H9 (cell line): ENCODE results near the gene SUSD2. TPM values are rescaled to one million over a fixed set of nuclear protein-coding genes. Genes with fewer than 3 reads are reported as not detected.
"Not testable (repeated sequence)": the region's sequence is repeated elsewhere in the genome, so short reads cannot be mapped to it uniquely, and the experiment has no call there.

Experiments
- DNase-seq: peaks from one replicate; pipeline ENCODE4 v3.0.0-alpha.2; 2017
- H2AFZ ChIP-seq: one replicate; pipeline ENCODE4 v1.6.1; 2013; ENCODE audit warnings: mild to moderate bottlenecking, low read length, control low read depth, moderate library complexity
- H2AK5ac ChIP-seq: 2 replicates; pipeline ENCODE4 v1.6.1; 2013; ENCODE audit warnings: low read length, control low read depth, mixed read lengths; ENCODE audit not compliant: insufficient read length
- H2BK120ac ChIP-seq: one replicate; pipeline ENCODE4 v1.6.1; 2013; ENCODE audit warnings: low read depth, mild to moderate bottlenecking, low read length, control low read depth, inconsistent platforms; ENCODE audit not compliant: poor library complexity, severe bottlenecking
- H2BK12ac ChIP-seq: 2 replicates; pipeline ENCODE4 v1.6.1; 2013; ENCODE audit warnings: low read length, control low read depth, mixed read lengths, low read depth; ENCODE audit not compliant: insufficient read length
- H2BK15ac ChIP-seq: 2 replicates; pipeline ENCODE4 v1.6.1; 2013; ENCODE audit warnings: low read depth, low read length, control low read depth
- H2BK20ac ChIP-seq: one replicate; pipeline ENCODE4 v1.6.1; 2013; ENCODE audit warnings: low read depth, mild to moderate bottlenecking, low read length, control low read depth, inconsistent platforms; ENCODE audit not compliant: poor library complexity, severe bottlenecking
- H2BK5ac ChIP-seq: 2 replicates; pipeline ENCODE4 v1.6.1; 2013; ENCODE audit warnings: low read length, control low read depth, mixed read lengths; ENCODE audit not compliant: insufficient read length
- H3K14ac ChIP-seq: 2 replicates; pipeline ENCODE4 v1.6.1; 2013; ENCODE audit warnings: low read length, control low read depth; ENCODE audit not compliant: insufficient read depth
- H3K18ac ChIP-seq: 2 replicates; pipeline ENCODE4 v1.6.1; 2013; ENCODE audit warnings: low read depth, mild to moderate bottlenecking, mixed read lengths, low read length, control low read depth; ENCODE audit not compliant: insufficient read length
- H3K23ac ChIP-seq: 2 replicates; pipeline ENCODE4 v1.6.1; 2013; ENCODE audit warnings: low read length, control low read depth, mixed read lengths, low read depth; ENCODE audit not compliant: insufficient read length
- H3K23me2 ChIP-seq: 2 replicates; pipeline ENCODE4 v1.6.1; 2013; ENCODE audit warnings: low read depth, mild to moderate bottlenecking, mixed read lengths, low read length, control low read depth; ENCODE audit not compliant: insufficient read length, poor library complexity, severe bottlenecking
- H3K27ac ChIP-seq: 2 replicates; pipeline ENCODE4 v1.5.1; 2013; ENCODE audit warnings: low read length, control low read depth, mixed read lengths, low read depth; ENCODE audit not compliant: insufficient read length
- H3K27me3 ChIP-seq: 2 replicates; pipeline ENCODE4 v1.6.1; 2013; ENCODE audit warnings: low read length, control low read depth, inconsistent platforms; ENCODE audit not compliant: insufficient read depth
- H3K4ac ChIP-seq: 2 replicates; pipeline ENCODE4 v1.6.1; 2013; ENCODE audit warnings: low read depth, mild to moderate bottlenecking, control low read depth, inconsistent platforms, low read length, moderate library complexity
- H3K4me1 ChIP-seq: 2 replicates; pipeline ENCODE4 v1.6.1; 2013; ENCODE audit warnings: low read length, control low read depth, inconsistent platforms; ENCODE audit not compliant: insufficient read depth
- H3K4me2 ChIP-seq: 2 replicates; pipeline ENCODE4 v1.6.1; 2013; ENCODE audit warnings: low read length, control low read depth, mixed read lengths; ENCODE audit not compliant: insufficient read length, insufficient read depth
- H3K56ac ChIP-seq: 2 replicates; pipeline ENCODE4 v1.6.1; 2013; ENCODE audit warnings: low read depth, mild to moderate bottlenecking, mixed read lengths, low read length, control low read depth; ENCODE audit not compliant: insufficient read length
- H3K79me1 ChIP-seq: 2 replicates; pipeline ENCODE4 v1.6.1; 2013; ENCODE audit warnings: low read depth, mild to moderate bottlenecking, moderate library complexity, low read length, control low read depth, inconsistent platforms; ENCODE audit not compliant: insufficient read depth, poor library complexity, severe bottlenecking
- H3K79me2 ChIP-seq: 2 replicates; pipeline ENCODE4 v1.6.1; 2013; ENCODE audit warnings: low read length, control low read depth, inconsistent platforms; ENCODE audit not compliant: insufficient read depth
- H3K9ac ChIP-seq: 2 replicates; pipeline ENCODE4 v1.6.1; 2013; ENCODE audit warnings: low read length, control low read depth, mixed read lengths; ENCODE audit not compliant: insufficient read length; ENCODE audit errors: extremely low read depth
- H3K9me3 ChIP-seq: one replicate; pipeline ENCODE4 v1.6.1; 2013; ENCODE audit warnings: low read depth, low read length, inconsistent platforms; ENCODE audit not compliant: control insufficient read depth
- H3T11ph ChIP-seq: one replicate; pipeline ENCODE4 v1.6.1; 2013; ENCODE audit warnings: mild to moderate bottlenecking, low read length, control low read depth, inconsistent platforms
- H4K20me1 ChIP-seq: one replicate; pipeline ENCODE4 v1.6.1; 2013; ENCODE audit not compliant: control insufficient read depth, insufficient read length, insufficient read depth
- H4K5ac ChIP-seq: 2 replicates; pipeline ENCODE4 v1.6.1; 2013; ENCODE audit warnings: low read depth, mild to moderate bottlenecking, mixed read lengths, low read length, control low read depth; ENCODE audit not compliant: insufficient read length
- H4K8ac ChIP-seq: replicated peaks from 2 replicates; pipeline ENCODE4 v1.6.1; 2013; ENCODE audit warnings: low read length, control low read depth, mixed read lengths, low read depth; ENCODE audit not compliant: insufficient read length
- H4K91ac ChIP-seq: 2 replicates; pipeline ENCODE4 v1.6.1; 2013; ENCODE audit warnings: low read depth, mild to moderate bottlenecking, moderate library complexity, mixed read lengths, low read length, control low read depth; ENCODE audit not compliant: insufficient read length
- H3K27ac Mint-ChIP-seq, 3 experiments: 2 replicates in 2 of 3; 3 replicates in 1 of 3; pipeline ENCODE4 v1.8.0; 2020 to 2021; ENCODE audit warnings: mixed read lengths in 3 of 3, mild to moderate bottlenecking in 1 of 3, moderate library complexity in 1 of 3
- H3K27me3 Mint-ChIP-seq: 2 replicates; pipeline ENCODE4 v1.8.0; 2021; ENCODE audit warnings: low read depth, mild to moderate bottlenecking, moderate library complexity, mixed read lengths
- H3K36me3 Mint-ChIP-seq, 3 experiments: 2 replicates in 2 of 3; 3 replicates in 1 of 3; pipeline ENCODE4 v1.8.0; 2020 to 2021; ENCODE audit warnings: low read depth in 3 of 3, mixed read lengths in 3 of 3; ENCODE audit not compliant: insufficient read depth in 1 of 3
- H3K4me1 Mint-ChIP-seq, 2 experiments: 2 replicates each; pipeline ENCODE4 v1.8.0; 2020; ENCODE audit warnings: mixed read lengths in 2 of 2
- H3K4me3 Mint-ChIP-seq, 2 experiments: 2 replicates in 1 of 2; 3 replicates in 1 of 2; pipeline ENCODE4 v1.8.0; 2020 to 2021; ENCODE audit warnings: mild to moderate bottlenecking in 2 of 2, mixed read lengths in 2 of 2, moderate library complexity in 1 of 2
- H3K9me3 Mint-ChIP-seq, 2 experiments: 2 replicates in 1 of 2; 3 replicates in 1 of 2; pipeline ENCODE4 v1.8.0; 2020; ENCODE audit warnings: mild to moderate bottlenecking in 2 of 2, mixed read lengths in 2 of 2, moderate library complexity in 1 of 2
- WGBS: extraction: QIAGEN DNeasy Blood & Tissue Kit; methylation state at CpG from one replicate; pipeline ENCODE4 v1.1.7; 2013; ENCODE audit warnings: missing lambda C conversion rate, low lambda C conversion rate, mixed read lengths; ENCODE audit not compliant: insufficient read length; ENCODE audit errors: extremely low coverage; 5-methylcytosine and 5-hydroxymethylcytosine counted together
- total RNA-seq: library from RNA; stranded (reverse); gene quantifications from 2 replicates; pipeline ENCODE4 v1.2.1, GENCODE V29; 2021
- TF ChIP-seq, protein P1 (sequence below): fragments of 200-600 bp; sonication (generic); conservative IDR thresholded peaks from 3 replicates; pipeline ENCODE4 v1.8.0; 2021; ENCODE audit warnings: antibody characterized with exemption, mild to moderate bottlenecking

SUSD2 gene
- total RNA-seq, 1 experiment from 2014 or later, result 4.2 TPM

DNA sequence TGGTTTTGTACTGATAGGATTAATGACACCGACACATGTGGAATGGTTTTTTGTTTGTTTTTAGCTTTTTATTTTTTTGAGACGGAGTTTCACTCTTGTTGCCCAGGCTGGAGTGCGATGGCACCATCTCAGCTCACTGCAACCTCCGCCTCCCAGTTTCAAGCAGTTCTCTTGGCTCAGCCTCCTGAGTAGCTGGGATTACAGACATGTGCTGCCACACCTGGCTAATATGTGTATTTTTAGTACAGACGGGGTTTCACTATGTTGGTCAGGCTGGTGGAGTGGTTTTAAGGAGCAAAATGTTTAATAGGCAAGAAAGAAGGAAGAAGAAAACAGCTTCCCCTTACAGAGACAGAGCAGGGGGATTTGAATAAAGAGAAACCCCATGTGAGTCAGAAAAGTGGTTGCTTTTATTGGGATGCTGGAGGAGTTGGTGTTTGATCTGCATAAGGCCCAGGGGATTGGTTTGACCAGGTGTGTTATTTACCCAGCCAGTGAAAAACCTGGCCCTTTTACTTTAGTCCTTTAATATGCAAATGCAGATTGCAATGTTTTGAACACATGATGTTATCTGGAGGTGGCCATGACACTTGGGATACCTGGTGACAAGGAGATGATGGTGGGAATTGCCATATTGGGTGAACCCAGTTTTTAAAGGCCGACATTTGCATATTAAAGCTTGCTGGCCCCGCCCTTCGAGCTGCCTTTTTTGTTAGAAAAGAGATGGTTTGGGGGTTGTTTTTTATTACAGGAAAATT, 24.3 kb downstream of the SUSD2 start:
- Histone ChIP-seq H3K4me2 (no peak overlapping the region), H2BK20ac (no peak overlapping the region), H3K27ac (no peak overlapping the region), H3K14ac (no peak overlapping the region), H3K23me2 (no peaks in the 10 kb centered on the region), H3K9me3 (no peaks in the 10 kb centered on the region), H2AFZ (no peak overlapping the region), H4K5ac (no peak overlapping the region), H4K91ac (no peak overlapping the region), H3T11ph (no peak overlapping the region), H3K4me1 (no peaks in the 10 kb centered on the region; the same call in 1 of the 2 replicates), H3K9ac (no peak overlapping the region), H3K79me1 (no peaks in the 10 kb centered on the region), H2BK15ac (no peak overlapping the region), H2AK5ac (no peak overlapping the region), H2BK12ac (no peak overlapping the region), H2BK120ac (no peak overlapping the region), H3K18ac (no peak overlapping the region), H3K27me3 (no peaks in the 10 kb centered on the region), H3K56ac (no peak overlapping the region), H3K79me2 (no peaks in the 10 kb centered on the region), H2BK5ac (no peak overlapping the region), H3K4ac (no peak overlapping the region), H4K8ac (no peak overlapping the region), H4K20me1 (no peaks in the 10 kb centered on the region), H3K23ac (no peak overlapping the region)
- H3K27me3 Mint-ChIP-seq, result no peaks in the 10 kb centered on the region
- H3K4me3 Mint-ChIP-seq, result no peak overlapping the region
- H3K27ac Mint-ChIP-seq, result peak overlapping the region in 1 of 3 experiments; percentile 71; a peak in 2 of 7 replicates
- no peak for DNase-seq
- H3K9me3 Mint-ChIP-seq, result peaks cover 16 to 21% of the 10 kb centered on the region in 2 experiments
- peaks cover 0 to 23% (median 8%) of the 10 kb centered on the region in 3 experiments; a peak in 4 of 7 replicates for H3K36me3 Mint-ChIP-seq
- WGBS, result no CpG with 5 or more reads among the region's 8 CpGs
- peaks cover 25 to 35% of the 10 kb centered on the region in 2 experiments for H3K4me1 Mint-ChIP-seq
- TF ChIP-seq, protein P1, sequence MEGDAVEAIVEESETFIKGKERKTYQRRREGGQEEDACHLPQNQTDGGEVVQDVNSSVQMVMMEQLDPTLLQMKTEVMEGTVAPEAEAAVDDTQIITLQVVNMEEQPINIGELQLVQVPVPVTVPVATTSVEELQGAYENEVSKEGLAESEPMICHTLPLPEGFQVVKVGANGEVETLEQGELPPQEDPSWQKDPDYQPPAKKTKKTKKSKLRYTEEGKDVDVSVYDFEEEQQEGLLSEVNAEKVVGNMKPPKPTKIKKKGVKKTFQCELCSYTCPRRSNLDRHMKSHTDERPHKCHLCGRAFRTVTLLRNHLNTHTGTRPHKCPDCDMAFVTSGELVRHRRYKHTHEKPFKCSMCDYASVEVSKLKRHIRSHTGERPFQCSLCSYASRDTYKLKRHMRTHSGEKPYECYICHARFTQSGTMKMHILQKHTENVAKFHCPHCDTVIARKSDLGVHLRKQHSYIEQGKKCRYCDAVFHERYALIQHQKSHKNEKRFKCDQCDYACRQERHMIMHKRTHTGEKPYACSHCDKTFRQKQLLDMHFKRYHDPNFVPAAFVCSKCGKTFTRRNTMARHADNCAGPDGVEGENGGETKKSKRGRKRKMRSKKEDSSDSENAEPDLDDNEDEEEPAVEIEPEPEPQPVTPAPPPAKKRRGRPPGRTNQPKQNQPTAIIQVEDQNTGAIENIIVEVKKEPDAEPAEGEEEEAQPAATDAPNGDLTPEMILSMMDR, result 0 out of 3 replicates have a peak, but pooled peaks have one; percentile 19

DNA sequence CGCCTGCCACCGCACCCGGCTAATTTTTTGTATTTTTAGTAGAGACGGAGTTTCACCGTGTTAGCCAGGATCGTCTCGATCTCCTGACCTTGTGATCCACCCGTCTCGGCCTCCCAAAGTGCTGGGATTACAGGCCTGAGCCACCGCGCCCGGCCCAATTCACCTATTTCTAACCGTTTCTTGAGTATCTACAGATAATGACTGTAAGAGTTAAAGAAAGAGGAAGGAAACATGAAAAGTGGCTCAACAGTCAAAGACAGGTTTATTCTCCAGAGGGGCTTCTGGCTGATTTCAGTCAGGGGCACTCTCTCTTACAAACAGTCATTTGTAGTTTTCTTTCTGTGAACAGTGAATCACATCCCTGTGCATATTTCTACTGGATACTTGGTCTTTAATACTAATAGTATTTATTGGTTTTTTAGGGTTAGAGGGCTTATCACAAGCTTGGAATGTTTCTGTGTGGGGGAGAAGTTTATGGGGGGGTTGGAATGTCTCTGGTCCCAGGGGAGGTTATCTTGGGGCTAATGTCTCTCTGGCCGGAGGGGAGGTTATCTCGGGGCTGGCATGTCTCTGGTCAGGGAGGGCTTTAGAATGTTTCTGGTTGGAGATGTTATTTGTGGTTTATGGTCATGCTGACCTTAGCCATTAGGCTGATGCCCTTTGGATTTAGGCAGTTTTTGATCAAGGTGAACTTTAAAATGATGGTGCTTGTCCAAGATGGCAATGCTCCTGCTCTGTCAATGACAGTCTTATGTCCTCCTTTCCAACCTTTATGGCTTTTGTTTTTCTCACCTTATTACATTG, 25.4 kb downstream of the SUSD2 start:
- not testable (repeated sequence) for H2BK120ac ChIP-seq, H2BK15ac ChIP-seq, H2BK20ac ChIP-seq, H3K23me2 ChIP-seq, DNase-seq, H3K27ac ChIP-seq, H4K8ac ChIP-seq, H3K79me2 ChIP-seq, H3T11ph ChIP-seq, H4K20me1 ChIP-seq, H3K27me3 Mint-ChIP-seq, H3K14ac ChIP-seq, H3K79me1 ChIP-seq, H2BK5ac ChIP-seq, H4K5ac ChIP-seq, H3K18ac ChIP-seq, H3K9me3 ChIP-seq, H2AK5ac ChIP-seq, H3K9ac ChIP-seq, H3K4ac ChIP-seq, H3K23ac ChIP-seq, H2BK12ac ChIP-seq, H3K4me2 ChIP-seq, H3K56ac ChIP-seq, H3K4me3 Mint-ChIP-seq, H3K27me3 ChIP-seq, H3K4me1 ChIP-seq, H4K91ac ChIP-seq, H2AFZ ChIP-seq
- WGBS, result no CpG with 5 or more reads among the region's 15 CpGs
- H3K4me1 Mint-ChIP-seq, result peaks cover 34 to 43% of the 10 kb centered on the region in 2 experiments
- H3K36me3 Mint-ChIP-seq, result peaks cover 0 to 23% (median 8%) of the 10 kb centered on the region in 3 experiments; a peak in 4 of 7 replicates
- peak overlapping the region in 2 of 3 experiments; percentile 5 to 61; a peak in 3 of 7 replicates for H3K27ac Mint-ChIP-seq
- H3K9me3 Mint-ChIP-seq, result peaks cover 16 to 21% of the 10 kb centered on the region in 2 experiments
